ENCODE results near the gene UBAC2.

The UBAC2 gene

DNA sequence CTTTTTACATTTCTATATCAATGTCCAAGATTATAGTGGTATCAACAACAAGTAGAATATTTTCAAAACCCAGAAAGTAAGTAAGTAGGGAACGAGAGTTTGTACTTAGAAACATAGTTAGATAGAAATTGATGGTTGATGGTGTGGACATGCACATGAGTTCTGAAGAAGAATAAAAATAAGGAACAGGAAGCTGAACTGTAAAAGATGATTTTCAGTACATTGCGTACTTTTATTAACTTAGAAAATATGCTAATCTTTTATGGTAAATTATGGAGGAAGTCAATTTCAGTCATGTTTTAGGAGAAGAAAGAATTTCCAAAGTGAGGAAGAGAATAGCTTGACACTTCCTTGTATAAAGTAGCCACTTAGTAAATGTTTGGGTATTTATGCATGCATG is 69.9 kb downstream of the UBAC2 start:
- no peak for DNase-seq (ENCODE audit: low read depth, low spot score)

DNA sequence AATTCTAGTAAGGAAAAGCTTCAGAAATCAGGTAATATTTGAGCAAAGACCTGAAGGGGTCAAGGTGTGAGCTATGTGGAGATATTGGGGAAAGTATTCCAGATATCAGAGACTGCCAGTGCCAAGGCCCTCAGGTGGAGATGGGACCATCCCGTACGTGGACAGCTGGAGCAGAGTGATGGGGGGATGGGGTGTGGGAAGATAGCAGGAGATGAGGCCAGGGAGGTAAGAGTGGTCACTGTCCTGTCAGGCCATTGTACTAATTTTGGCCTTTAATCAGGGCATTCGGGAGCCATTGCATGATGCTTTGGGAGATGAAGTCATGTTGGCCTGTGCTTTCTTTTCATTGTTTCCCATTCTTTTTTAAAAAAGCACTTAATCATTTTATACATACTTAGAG is 70.6 kb downstream of the UBAC2 start:
- DNase-seq (ENCODE audit: low read depth, low spot score) = no peak

GRCh38 chr13:99272481-99272880 is 71.8 kb downstream of the UBAC2 start:
- no peak for DNase-seq (ENCODE audit: low read depth, low spot score)

GRCh38 chr13:99273128-99273527 is 72.5 kb downstream of the UBAC2 start:
- no peak for DNase-seq (ENCODE audit: low read depth, low spot score)

DNA sequence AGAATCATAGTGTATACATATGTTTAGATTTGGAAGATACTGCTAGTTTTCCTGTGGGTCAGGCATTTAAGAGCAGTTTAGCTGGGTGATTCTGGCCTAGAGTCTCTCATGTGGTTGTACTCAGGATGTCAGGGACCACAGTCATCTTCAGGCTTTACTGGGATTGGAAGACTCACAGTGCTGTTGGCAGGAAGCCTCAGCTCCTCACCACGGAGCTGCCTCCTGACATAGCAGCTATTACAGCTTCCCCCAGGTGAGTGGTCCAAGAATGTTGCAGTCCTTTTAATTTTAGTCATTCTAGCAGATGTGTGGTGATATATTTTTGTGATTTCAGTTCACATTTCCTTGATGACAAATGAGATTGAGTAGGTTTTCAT is 74.4 kb downstream of the UBAC2 start:
- DNase-seq (ENCODE audit: low read depth, low spot score) = no peak

DNA sequence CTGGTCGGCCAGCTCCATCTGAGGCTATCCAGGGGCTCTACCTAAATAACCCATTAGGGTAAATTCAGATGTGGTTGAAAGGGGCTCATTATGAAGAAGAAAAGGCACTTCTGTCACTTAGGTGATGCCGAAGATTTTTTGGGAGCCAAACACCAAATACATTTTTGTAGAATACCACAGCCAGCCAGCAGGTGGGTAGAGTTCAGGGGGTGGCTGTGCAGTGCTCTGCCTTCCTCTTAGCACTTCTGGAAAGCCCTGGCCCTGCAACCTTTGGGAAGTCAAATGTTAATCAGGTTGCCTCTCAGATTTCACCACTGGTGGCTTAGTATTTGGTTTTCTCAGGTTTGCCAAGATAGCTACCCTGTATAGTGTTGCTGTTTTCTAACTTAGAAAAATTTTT is 76.1 kb downstream of the UBAC2 start:
- DNase-seq (ENCODE audit: low read depth, low spot score) = no peak

GRCh38 chr13:99277629-99278028 is 77.0 kb downstream of the UBAC2 start:
- DNase-seq (ENCODE audit: low read depth, low spot score) = no peak

GRCh38 chr13:99278200-99278599 is 77.5 kb downstream of the UBAC2 start:
- DNase-seq (ENCODE audit: low read depth, low spot score) = no peak

- DNase-seq (ENCODE audit: low read depth, low spot score) = no peak
Observed at GRCh38 chr13:99278843-99279242, 78.2 kb downstream of the UBAC2 start.

GRCh38 chr13:99279637-99280036 is 79.0 kb downstream of the UBAC2 start:
- DNase-seq (ENCODE audit: low read depth, low spot score) = no peak

DNA sequence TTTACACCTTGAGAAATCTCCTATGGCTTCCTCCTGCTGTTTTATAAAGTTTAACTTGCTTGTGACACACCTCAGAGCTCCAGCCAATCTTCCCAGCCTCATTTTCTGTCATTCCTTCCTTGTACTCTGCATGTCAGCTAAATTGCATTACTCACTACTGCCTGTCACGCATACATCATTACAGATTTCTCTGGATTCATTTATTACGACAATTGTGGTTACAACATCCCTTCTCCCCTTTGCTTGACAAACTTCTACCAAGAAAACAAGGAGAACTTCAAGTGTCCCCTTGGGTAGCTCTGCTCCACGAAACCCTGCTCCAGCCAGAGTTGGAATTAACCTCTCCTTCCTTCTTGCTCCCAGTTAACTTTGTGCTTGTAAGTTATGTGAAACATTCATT is 79.5 kb downstream of the UBAC2 start:
- no peak for DNase-seq (ENCODE audit: low read depth, low spot score)

- no peak for DNase-seq (ENCODE audit: low read depth, low spot score)
Observed at GRCh38 chr13:99281811-99282263, 81.2 kb downstream of the UBAC2 start.

GRCh38 chr13:99282264-99283231 is 81.9 kb downstream of the UBAC2 start:
- no peak for DNase-seq (ENCODE audit: low read depth, low spot score)

DNA sequence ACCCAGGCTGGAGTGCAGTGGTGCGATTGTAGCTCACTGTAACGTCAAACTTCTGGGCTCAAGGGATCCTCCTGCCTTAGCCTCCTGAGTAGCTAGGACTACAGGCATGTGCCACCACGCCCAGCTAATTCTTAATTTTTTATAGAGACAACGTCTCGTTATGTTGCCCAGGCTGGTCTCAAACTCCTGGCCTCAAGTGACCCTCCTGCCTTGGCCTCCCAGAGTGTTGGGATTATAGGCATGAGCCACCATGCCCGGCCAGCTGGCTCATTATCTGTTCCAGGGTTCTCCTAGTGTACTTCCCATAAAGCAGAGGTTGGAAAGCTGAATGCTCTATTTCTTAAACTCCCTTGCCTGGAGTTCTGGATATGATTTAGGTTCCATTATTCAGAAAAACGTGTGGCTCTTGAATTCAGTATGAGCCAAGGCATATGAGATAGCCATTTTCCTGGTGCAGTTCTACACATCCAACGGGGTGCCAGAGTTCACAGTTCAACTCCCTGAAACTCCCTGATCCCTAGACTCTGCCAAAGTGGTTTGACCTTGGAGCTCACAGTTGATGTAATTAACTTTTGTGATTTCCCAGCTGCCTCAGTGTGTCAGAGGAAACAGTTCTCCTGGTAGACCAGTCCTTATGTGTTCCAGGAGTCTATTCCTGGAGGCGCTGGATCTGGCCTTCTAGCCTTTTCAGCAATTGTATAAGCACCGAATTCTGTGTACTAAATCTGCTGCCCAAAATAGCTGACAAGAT is 85.0 kb downstream of the UBAC2 start:
- DNase-seq (ENCODE audit: low read depth, low spot score) = no peak

DNA sequence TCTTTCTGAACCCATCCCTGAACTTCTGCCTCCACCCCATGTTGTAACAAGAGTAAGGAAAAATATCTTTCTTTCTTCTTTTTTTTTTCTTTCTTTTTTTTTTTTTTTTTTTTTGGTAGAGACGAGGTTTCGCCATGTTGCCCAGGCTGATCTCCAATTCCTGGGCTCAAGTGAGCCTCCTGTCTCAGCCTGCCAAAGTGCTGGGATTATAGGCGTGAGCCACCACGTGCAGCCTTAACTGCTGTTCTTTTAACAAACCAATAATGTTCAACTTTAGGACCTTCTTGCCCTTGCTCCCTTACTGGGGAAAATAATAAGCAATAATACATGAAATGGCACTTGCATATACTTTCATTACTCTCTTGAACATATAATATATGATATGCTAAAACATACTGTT is 86.9 kb downstream of the UBAC2 start:
- DNase-seq (ENCODE audit: low read depth, low spot score) = no peak

DNA sequence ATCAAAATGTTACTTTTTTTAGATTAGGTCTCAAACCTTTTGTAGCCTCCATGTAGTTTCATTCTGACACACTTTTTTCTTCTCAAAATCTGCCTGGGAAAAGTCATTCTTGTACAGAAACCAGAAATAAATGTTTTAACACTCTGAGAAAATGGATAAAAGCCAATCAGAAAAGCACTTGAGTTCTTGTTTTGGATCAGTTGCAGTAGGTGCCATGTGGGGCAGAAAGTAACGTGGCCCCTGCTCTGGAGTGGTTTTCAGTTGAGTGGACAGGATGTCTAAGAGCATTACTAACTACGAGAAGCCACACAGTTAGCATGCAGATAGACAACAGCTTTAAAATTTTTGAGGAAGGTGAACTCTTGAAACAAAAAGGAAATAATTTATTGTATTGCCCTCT is 87.4 kb downstream of the UBAC2 start:
- no peak for DNase-seq (ENCODE audit: low read depth, low spot score)

- no peak for DNase-seq (ENCODE audit: low read depth, low spot score)
Observed at GRCh38 chr13:99289271-99289670, 88.6 kb downstream of the UBAC2 start.

DNA sequence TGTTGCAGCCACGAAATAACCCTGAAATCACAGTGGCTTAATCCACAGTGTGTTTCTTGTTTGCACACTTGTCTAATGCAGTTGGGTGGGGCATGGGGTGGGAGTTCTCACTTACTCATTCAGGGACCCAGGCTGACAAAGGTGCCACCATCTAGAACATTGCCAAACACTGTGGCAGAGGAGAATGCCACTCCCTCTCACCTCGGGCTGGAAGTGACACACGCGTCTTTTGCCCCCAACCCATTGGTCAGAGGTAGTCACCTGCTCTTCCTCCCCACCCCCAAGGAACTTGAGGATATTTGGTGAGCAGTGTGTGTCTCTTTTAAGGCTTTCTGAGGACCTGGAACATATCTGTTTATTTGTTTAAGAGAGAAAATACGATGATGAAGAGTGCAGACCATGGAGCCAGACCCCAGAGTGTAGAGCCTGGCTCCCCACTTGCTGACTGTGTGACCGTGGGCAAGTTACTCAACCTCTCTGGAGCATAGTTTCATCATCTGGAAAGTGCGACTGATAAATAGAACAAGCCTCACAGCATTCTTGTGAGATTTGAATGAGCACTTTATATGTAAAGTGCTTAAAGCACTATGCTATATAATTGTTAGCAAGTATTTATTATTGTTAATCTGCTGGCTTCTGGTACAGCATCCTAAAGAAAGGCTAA is 89.2 kb downstream of the UBAC2 start:
- no peak for DNase-seq (ENCODE audit: low read depth, low spot score)

GRCh38 chr13:99290894-99291293 is 90.2 kb downstream of the UBAC2 start:
- DNase-seq (ENCODE audit: low read depth, low spot score) = no peak

DNA sequence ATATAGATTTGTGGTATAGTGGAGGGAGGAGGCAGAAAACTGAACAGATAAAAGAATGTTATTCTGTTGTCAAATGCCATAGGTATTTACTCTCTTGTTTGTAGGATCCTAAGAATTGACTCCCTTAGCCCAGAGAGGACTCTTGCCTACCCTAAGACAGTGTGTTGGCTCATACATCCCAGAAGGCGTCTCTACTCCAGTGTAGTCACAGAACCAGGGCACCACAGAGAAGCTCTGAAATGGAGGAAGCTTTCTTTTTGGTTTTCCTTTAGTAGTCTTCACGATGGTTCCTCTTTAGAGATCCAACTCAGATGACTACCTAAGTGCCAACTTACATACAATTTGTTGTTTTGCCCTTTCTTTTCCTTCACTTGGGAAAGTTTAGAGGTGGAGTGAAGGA is 92.5 kb downstream of the UBAC2 start:
- DNase-seq (ENCODE audit: low read depth, low spot score) = no peak

GRCh38 chr13:99294198-99294597 is 93.5 kb downstream of the UBAC2 start:
- no peak for DNase-seq (ENCODE audit: low read depth, low spot score)

DNA sequence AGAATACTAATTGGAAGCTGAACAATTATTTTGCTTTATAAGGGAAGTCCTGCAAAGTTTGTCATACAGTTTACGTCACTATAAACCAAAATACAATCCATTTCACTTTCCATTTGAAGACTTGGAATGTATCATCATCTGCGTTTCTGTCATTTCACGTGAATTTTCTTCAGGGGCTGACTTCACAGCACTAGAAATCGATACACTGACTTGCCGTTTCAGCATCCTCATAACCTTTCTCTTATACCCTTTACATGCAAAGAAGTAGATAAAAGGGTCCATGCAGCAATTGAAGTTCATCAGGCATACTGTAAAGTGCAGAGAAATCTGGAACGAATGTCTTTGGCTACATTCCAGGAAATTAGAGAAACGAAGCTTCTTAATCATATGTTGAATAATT is 94.3 kb downstream of the UBAC2 start:
- no peak for DNase-seq (ENCODE audit: low read depth, low spot score)

Measured in activated CD4-positive, CD25-positive, alpha-beta regulatory T cell treated with anti-CD3 and anti-CD28 coated beads, Interleukin-2, amount 50 U/mL, for 16 hours (primary cell).